HG03571 (cell line): ENCODE results near the gene CNTN1.

ENCODE experiments used
- ATAC-seq: cut with Tn5 transposase; IDR thresholded peaks from one replicate; pipeline ENCODE4 v1.9.1; 2021; ENCODE audit not compliant: unreplicated experiment

The CNTN1 gene

GRCh38 chr12:41100572-41100971 is 408.3 kb downstream of the CNTN1 start:
- ATAC-seq, result no peak

- ATAC-seq, result no peak
Observed at GRCh38 chr12:41101806-41102205, 409.6 kb downstream of the CNTN1 start.

DNA sequence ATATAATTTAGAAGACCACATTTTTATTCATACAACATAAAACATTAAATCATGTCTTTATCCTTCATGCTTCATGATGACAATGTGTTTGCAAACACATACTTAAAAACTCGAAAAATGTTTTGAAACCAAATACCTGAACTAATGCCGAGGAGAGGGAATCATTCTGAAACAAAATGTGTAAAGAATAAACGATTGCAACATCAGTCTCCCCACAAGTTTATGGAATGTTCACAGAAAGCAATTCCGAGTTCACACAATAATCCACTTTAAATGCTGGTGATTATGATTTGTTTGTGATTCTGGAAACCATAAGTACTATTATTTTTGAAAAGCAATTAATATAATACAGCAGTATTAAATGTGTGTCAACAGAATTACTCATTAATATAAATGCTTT is 411.4 kb downstream of the CNTN1 start:
- ATAC-seq, result no peak

DNA sequence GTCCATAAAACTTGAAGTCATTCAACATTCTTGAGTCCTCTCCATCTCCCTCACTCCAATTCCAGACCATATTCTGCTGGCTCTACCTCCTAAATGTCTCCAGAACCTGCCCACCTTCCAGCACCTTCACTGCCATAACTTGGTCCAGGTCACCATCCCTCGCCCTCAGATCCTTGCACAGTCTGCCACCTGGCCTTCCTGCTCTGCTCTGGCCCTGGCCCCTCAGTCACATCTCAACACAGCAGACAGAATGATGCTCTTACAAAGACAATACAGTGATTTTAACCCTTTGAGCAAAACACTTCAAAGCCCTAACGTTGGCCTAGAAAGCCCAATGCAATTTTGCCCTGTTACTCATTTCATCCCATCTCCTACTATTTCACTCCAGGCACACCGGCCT is 414.1 kb downstream of the CNTN1 start:
- no peak for ATAC-seq

DNA sequence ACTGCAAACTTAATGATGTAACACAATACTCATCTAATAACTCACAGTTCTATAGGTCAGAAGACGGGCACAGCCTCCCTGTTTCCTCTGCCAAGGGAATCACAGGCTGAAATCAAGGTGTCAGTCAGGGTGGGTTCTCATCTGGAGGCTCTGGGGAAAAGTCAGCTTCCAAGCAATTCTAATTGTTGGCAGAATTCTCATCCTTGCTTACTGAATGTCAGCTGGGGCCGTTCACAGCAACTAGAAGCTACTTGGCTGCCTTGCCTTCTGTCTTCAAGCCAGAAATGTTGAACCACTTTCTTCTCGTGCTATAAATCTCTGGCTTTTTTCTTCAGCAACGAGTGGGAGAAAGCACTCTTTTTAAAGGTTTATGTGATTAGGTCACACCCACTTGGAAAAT is 415.8 kb downstream of the CNTN1 start:
- no peak for ATAC-seq

DNA sequence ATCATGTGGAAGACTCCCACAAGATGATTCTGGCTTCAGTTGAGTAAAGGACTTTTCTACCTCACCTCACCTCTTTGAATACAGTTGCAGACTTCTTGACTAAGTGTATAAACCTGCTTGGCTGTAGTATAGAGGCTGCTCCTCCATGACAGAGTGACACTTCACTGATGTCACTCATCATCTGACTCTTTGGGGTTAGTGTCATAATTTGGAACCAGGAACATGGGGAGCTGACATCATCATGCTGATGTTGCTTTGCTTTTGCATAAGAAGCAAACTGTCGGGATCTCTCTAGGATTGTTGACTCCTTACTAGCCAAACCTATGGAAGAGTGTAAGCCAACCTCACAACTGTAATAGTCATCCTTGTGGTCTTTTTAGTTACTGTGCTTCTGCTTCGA is 420.7 kb downstream of the CNTN1 start:
- ATAC-seq, result no peak

GRCh38 chr12:41120211-41120610 is 428.0 kb downstream of the CNTN1 start:
- ATAC-seq, result no peak

DNA sequence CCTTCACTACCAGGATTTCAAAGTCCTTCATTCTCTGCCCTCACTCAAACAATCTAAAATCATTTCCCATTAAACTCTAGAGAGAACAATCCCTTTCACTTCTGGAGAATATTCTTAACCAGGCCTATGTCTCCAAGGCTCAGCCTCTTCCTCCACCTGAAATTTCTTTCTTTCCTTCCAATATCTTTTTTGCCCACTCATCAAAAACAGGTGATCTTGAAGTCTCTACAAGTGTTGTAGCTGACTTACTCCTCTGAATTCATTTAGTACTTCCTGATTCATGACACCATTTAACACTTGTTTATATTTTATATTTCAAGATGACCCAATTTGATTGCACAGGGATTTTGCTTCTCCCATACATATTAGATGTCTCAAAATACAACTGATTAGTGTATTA is 429.1 kb downstream of the CNTN1 start:
- ATAC-seq, result no peak
